Measurements from ENCODE around the gene CBFA2T3. TPM values are rescaled to one million over a fixed set of nuclear protein-coding genes. Genes with fewer than 3 reads are reported as not detected.

Gene CBFA2T3
- total and polyA plus RNA-seq, 2 of the 13 experiments (the other 11 are each of a cell fraction or from before 2014, with no cell fraction given), result 0.05 TPM; not detected in 1

- TF ChIP-seq TAF15 (IDR thresholded peaks at IDR 0.05; ENCODE audit: low read depth, low read length, poor library complexity, severe bottlenecking) (no peak), CBX5 (CRISPR knock-in tag; IDR thresholded peaks at IDR 0.05; ENCODE audit: borderline replicate concordance) (no peak), ZNF773 (CRISPR knock-in tag; IDR thresholded peaks at IDR 0.05; ENCODE audit: borderline replicate concordance) (no peak), NPAS2 (CRISPR knock-in tag; IDR thresholded peaks at IDR 0.05; ENCODE audit: borderline replicate concordance) (no peak), RARG (CRISPR knock-in tag; IDR thresholded peaks at IDR 0.05; ENCODE audit: low read depth) (no peak), ELF3 (CRISPR knock-in tag; IDR thresholded peaks at IDR 0.05) (no peak)
- TF ChIP-seq, protein P1, sequence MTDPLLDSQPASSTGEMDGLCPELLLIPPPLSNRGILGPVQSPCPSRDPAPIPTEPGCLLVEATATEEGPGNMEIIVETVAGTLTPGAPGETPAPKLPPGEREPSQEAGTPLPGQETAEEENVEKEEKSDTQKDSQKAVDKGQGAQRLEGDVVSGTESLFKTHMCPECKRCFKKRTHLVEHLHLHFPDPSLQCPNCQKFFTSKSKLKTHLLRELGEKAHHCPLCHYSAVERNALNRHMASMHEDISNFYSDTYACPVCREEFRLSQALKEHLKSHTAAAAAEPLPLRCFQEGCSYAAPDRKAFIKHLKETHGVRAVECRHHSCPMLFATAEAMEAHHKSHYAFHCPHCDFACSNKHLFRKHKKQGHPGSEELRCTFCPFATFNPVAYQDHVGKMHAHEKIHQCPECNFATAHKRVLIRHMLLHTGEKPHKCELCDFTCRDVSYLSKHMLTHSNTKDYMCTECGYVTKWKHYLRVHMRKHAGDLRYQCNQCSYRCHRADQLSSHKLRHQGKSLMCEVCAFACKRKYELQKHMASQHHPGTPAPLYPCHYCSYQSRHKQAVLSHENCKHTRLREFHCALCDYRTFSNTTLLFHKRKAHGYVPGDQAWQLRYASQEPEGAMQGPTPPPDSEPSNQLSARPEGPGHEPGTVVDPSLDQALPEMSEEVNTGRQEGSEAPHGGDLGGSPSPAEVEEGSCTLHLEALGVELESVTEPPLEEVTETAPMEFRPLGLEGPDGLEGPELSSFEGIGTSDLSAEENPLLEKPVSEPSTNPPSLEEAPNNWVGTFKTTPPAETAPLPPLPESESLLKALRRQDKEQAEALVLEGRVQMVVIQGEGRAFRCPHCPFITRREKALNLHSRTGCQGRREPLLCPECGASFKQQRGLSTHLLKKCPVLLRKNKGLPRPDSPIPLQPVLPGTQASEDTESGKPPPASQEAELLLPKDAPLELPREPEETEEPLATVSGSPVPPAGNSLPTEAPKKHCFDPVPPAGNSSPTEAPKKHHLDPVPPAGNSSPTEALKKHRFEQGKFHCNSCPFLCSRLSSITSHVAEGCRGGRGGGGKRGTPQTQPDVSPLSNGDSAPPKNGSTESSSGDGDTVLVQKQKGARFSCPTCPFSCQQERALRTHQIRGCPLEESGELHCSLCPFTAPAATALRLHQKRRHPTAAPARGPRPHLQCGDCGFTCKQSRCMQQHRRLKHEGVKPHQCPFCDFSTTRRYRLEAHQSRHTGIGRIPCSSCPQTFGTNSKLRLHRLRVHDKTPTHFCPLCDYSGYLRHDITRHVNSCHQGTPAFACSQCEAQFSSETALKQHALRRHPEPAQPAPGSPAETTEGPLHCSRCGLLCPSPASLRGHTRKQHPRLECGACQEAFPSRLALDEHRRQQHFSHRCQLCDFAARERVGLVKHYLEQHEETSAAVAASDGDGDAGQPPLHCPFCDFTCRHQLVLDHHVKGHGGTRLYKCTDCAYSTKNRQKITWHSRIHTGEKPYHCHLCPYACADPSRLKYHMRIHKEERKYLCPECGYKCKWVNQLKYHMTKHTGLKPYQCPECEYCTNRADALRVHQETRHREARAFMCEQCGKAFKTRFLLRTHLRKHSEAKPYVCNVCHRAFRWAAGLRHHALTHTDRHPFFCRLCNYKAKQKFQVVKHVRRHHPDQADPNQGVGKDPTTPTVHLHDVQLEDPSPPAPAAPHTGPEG (CRISPR knock-in tag; IDR thresholded peaks at IDR 0.05), result no peak
Measured at GRCh38 chr16:88967830-88968588, 9.0 kb downstream of the CBFA2T3 start (continued).

All from HepG2 (cell line).